NCI-H2227 (cell line): ENCODE results near the gene HSPB7.
A peak's percentile ranks its signal among the peaks of the same experiment; 100 is the strongest.
"Not testable (repeated sequence)": the region's sequence is repeated elsewhere in the genome, so short reads cannot be mapped to it uniquely, and the experiment has no call there.

ENCODE experiments used
- DNase-seq: peaks from one replicate; lab custom pipeline; 2025; ENCODE audit not compliant: unreplicated experiment; lab: John Stamatoyannopoulos, UW

The HSPB7 gene

DNA sequence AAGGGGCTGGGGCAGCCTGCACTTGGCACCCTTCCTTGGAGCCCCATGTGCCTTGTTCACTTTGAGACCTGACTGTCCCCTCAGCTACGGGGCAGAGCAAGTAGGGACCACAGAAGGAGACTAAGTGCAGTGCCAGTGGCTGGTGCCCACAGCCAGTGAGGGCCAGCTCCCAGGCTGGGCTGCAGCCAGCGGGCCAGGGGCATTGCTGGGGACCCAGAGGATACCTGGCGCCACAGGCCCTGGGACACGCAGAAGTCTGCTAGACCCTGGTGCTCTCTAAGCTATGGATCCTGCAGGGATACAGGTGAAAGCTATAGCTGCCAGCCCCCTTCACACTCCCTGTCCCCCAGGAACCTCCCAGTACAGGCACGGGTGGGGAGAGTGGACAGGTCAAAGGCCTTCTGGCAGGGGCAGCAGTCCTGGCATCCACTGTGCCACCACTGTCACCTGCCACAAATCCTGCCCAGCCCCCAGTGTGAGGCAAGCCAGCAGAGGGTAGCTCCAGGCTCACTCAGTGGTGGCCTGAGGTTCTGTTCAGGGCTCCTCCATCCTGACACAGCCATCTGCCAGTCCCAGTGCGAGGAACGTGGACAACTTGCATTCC is 5.3 kb upstream of the HSPB7 start:
- DNase-seq: no peak

GRCh38 chr1:16022393-16022792 is 4.5 kb upstream of the HSPB7 start:
- DNase-seq: no peak

DNA sequence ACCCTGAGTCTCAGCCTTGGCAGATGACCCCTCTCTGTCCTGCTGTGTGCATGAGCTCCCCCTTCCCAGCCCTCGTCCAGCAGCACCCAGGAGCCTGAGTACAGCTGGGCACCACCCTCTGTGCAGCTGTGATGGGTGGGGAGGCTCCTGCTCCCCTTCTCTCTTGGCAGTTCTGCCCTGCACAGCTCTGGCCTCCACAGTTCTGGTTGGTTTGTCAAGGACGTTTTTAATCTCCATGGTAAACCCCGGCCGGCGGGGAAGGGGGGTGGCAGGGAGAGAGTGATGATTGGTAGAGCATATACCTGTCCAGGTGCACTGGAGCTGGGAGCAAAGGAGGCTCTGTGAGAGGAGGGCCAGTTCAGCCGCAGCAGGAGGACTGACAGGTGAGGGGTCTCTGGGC is 3.8 kb upstream of the HSPB7 start, which contains the start of gene CLCNKA:
CLCNKA (plus strand) TSS at position 356 of the 400 bp plus-strand sequence. CDS start 584 bp downstream, outside the sequence.
- no peak for DNase-seq

- DNase-seq: not testable (repeated sequence)
Observed at GRCh38 chr1:16020878-16021277, 3.0 kb upstream of the HSPB7 start.

GRCh38 chr1:16020325-16020724 is 2.5 kb upstream of the HSPB7 start:
- no peak for DNase-seq

DNA sequence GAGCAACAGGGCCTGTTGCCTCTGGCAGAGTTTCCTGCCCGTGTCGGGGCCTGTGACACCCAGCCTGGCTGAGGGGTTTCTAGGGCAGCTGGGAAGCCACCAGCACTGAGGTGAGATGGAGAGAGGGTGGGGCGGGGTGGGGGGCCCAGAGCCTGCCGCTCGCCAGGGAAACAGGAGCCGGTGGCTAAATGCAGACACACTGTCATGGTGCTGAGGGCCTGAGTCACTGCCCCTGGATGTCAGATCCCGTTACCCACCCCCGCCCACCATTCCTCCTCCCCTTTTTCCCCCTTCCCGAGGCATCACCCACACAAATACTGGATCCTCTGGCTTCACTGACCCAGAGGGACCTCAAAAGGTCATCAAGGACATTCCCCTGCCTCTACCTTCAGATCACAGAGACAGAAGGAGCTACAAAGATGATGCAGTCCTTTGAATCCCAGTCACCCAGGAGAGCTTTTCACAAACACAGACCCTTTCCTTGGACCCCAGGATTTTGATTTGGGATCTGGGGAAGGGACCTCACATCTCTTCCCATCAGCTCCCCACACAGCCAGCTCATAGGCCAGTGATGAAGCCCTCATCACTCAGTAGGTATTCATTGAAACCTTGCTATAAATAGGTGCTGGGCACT is 1.9 kb upstream of the HSPB7 start:
- DNase-seq: no peak

GRCh38 chr1:16018749-16019643 is 1.2 kb upstream of the HSPB7 start:
- DNase-seq: no peak

GRCh38 chr1:16018308-16018707 is 465 bp upstream of the HSPB7 start:
- no peak for DNase-seq

- no peak for DNase-seq
Observed at GRCh38 chr1:16017076-16017460, 775 bp downstream of the HSPB7 start.

DNA sequence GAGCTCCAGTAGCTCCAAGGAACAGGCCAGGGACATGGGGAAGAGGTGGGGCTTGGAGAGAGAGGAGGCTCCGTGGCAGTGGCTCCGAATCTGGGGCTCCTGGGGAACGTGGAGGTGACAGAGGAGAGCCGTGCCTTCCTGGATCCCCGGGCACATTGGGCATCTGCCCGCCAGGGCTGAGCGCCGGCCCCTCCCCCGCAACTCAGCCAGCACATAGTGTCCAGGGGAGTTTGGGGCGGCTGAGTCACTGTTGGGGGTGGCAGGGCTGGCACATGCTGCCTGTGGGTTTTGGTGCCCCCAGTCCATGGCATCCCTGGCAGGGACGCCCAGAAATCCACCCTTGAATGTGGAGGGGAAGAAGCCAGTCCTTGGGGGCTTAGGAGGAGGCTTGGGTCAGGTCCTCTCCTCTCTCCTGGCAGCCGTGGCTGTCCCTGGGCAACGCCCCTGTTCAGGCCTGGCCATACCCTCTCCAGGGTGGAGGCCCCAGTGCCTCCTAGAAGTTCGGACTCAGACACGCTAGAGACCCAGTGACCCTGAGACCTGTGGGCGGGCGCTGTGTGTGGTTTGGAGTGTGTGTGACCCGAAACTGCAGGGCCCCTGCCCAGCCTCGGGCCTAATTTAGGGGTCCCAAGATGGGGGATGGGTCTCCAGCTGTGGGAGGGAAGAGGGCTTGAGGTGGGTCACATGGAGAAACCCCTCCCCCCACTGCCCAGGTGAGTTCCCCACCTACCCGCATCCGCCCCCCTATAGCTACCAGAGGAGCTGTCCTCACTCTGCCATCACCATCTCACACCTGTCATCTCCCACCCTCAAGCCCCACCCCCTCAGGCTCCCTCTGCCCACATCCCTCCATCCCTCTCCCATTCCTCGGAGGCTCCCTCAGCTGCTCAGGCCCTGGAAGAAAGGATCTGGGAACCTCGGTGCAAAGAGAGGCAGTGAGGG is 1.6 kb downstream of the HSPB7 start:
- no peak for DNase-seq

DNA sequence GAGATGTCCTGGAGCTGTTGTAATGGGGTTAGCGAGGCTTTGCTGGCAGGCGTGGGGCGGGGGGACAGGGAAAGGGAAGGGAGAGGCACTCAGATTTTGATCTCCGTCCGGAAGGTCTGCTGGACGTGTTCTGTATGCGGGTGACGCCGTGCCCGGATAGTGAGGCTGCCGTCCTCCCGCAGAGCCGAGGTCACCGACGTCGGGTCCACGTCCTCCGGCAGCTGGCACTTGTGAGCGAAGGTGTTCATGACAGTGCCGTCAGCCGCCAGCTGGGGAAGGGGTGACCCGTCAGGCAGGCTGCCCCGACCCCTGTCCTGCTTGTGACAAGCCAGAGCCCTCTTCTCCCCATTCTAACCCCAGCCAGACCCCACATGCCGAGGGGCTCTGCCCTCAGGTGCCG is 2.4 kb downstream of the HSPB7 start:
- no peak for DNase-seq

DNA sequence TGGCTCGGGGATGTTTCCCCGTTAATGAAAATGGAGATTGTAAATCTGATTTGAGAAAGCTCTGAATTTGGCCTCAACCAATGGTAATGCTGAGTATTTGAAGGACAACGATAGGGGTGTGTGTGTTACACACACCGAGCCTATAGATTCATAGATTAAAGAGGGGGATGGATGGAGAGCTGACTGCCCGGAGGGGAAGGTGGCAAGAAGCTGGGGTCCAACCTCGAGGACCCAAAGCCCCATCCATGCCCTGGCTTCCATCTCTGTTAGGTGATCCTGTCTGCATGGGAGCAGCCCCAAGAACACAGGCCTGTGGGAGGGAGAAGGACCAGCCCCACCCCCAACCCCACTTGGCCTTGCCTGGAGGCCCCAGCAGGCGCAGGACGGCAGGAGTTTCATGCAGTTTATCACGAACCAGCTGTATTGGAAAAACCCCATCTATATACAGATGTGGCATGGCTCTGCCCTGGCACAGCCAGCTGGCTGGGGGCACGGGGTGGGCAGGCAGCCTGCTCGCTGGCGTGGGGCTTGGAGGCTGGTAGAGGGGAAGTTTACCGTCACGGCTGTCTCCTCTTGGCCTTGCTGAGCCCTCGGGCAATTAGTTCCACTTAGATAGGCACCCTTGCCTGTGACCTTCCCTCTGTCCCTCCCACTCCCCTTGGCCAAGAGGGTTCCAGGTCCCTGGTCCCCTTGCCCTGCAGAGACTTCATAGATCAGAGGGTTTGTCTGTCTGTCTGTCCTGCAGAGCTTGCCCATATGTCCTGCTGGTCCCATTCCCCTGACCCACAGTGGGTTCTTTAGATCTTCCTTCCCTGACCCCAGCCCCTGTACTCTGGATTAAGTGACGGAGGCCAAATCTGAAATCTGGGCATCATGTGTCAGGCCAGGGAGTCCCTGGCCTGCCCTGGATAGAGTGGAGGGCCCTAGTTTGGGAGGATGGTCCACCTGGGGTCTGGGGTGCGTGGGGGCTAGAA is 3.0 kb downstream of the HSPB7 start:
- peak; percentile 28 for DNase-seq

GRCh38 chr1:16013908-16014258 is 4.0 kb downstream of the HSPB7 start:
- DNase-seq: no peak

GRCh38 chr1:16013220-16013907 is 4.5 kb downstream of the HSPB7 start:
- peak; percentile 68 for DNase-seq

GRCh38 chr1:16012590-16013219 is 5.1 kb downstream of the HSPB7 start:
- DNase-seq: peak; percentile 77

GRCh38 chr1:16011936-16012589 is 5.8 kb downstream of the HSPB7 start:
- no peak for DNase-seq

- DNase-seq: no peak
Observed at GRCh38 chr1:16010837-16011236, 7.0 kb downstream of the HSPB7 start.

DNA sequence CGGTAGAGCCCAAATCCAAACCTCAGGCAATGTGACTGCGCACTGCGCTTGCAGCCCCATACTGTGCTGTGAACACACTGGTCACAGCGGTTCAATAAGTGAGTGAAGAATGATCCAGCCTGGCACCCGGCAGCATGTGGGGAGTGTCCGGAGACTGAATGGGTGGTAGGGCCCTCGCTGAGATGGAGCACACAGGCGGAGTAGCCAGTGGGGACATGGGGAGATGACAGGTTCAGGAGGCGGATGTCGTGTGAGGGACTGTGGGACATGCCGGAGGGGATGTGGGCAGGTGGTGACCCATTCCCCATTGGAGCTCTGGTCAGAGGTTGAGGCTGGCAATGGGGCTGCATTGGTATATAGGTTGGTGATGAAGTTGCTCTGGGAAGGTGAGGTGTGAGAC is 8.2 kb downstream of the HSPB7 start:
- no peak for DNase-seq
